ENCODE measurements around the gene GJA4.

- TF ChIP-seq, protein P1, sequence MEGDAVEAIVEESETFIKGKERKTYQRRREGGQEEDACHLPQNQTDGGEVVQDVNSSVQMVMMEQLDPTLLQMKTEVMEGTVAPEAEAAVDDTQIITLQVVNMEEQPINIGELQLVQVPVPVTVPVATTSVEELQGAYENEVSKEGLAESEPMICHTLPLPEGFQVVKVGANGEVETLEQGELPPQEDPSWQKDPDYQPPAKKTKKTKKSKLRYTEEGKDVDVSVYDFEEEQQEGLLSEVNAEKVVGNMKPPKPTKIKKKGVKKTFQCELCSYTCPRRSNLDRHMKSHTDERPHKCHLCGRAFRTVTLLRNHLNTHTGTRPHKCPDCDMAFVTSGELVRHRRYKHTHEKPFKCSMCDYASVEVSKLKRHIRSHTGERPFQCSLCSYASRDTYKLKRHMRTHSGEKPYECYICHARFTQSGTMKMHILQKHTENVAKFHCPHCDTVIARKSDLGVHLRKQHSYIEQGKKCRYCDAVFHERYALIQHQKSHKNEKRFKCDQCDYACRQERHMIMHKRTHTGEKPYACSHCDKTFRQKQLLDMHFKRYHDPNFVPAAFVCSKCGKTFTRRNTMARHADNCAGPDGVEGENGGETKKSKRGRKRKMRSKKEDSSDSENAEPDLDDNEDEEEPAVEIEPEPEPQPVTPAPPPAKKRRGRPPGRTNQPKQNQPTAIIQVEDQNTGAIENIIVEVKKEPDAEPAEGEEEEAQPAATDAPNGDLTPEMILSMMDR (IDR thresholded peaks at IDR 0.05), result no peak
- no peak for TF ChIP-seq ZFX (IDR thresholded peaks at IDR 0.05; ENCODE audit: borderline replicate concordance)
Measured at GRCh38 chr1:34777519-34778321, 15.1 kb upstream of the GJA4 start.

Data from 22Rv1 (cell line).